Activated CD4-positive, alpha-beta memory T cell treated with anti-CD3 and anti-CD28 coated beads for 36 hours (primary cell): ENCODE data around the gene HSFX3. TPM values are rescaled to one million over a fixed set of nuclear protein-coding genes. Genes with fewer than 3 reads are reported as not detected.
"Not testable (repeated sequence)": the region's sequence is repeated elsewhere in the genome, so short reads cannot be mapped to it uniquely, and the experiment has no call there.

Experiments
- CTCF ChIA-PET: fragments of 350-600 bp; sonication (Branson Sonifier 250); formaldehyde crosslinking; loops from one replicate; lab custom pipeline; 2021; ENCODE audit warnings: antibody characterized with exemption, inconsistent platforms; lab: Charles Lee
- POLR2A ChIA-PET: fragments of 350-600 bp; sonication (Branson Sonifier 250); formaldehyde crosslinking; loops from one replicate; lab custom pipeline; 2021; ENCODE audit warnings: antibody characterized with exemption; lab: Charles Lee
- DNase-seq: peaks from one replicate; pipeline ENCODE4 v3.0.0-alpha.2; 2020
- H3K27ac Mint-ChIP-seq: one replicate; pipeline ENCODE4 v1.8.0; 2021; ENCODE audit warnings: mixed read lengths
- H3K27me3 Mint-ChIP-seq: one replicate; pipeline ENCODE4 v1.8.0; 2021; ENCODE audit warnings: mixed read lengths
- H3K36me3 Mint-ChIP-seq: one replicate; pipeline ENCODE4 v1.8.0; 2021; ENCODE audit warnings: mixed read lengths
- H3K4me1 Mint-ChIP-seq: one replicate; pipeline ENCODE4 v1.8.0; 2021; ENCODE audit warnings: low read depth, mixed read lengths
- H3K4me3 Mint-ChIP-seq: one replicate; pipeline ENCODE4 v1.8.0; 2021; ENCODE audit warnings: mild to moderate bottlenecking, mixed read lengths
- H3K9me3 Mint-ChIP-seq: one replicate; pipeline ENCODE4 v1.8.0; 2021; ENCODE audit warnings: mixed read lengths
- intact Hi-C: fragments of 100-400 bp; cut with micrococcal nuclease; formaldehyde crosslinking; loops from one replicate; pipeline ENCODE4 v1.15.1; 2023
- total RNA-seq, 2 experiments: library from RNA; stranded (reverse); gene quantifications; one replicate each; pipeline ENCODE4 v1.2.3, GENCODE V29; 2021

Gene HSFX3
- total RNA-seq, 2 experiments from 2014 or later, result not detected

DNA sequence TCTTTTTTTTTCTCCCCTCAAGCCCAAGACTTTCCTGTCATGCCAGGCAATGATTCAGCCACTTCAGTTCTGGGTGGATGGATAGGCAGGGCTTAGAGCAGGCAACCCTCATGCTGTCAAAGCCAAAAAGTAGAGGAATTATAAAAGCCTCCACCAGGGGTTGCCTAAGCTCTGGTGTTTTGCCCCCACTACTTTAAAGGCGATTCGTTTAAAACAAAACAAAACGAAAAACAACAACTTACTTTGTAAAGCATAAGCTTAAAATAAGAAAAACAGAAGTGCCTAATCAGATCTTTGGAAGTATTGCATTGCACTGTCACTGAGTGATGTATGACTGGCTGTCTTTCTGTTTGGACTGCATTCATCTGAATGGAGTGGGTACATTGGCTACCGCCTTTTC lies 39.3 kb downstream of the HSFX3 start:
- ChIA-PET CTCF (interaction anchor here (0.7 to 2.6 kb wide), 2 partner anchors 12 to 25 kb away, joined by 3 to 27 read pairs; no protein-coding TSS in a partner anchor), POLR2A (interaction anchor here (1.6 kb wide), 1 partner anchor 11 kb away, joined by 4 read pairs; no protein-coding TSS in a partner anchor)
- no peak for DNase-seq
- H3K27ac Mint-ChIP-seq, result no peak overlapping the region
- intact Hi-C loops, result no loop called here
- no peaks in the 10 kb centered on the region for H3K36me3 Mint-ChIP-seq
- H3K4me3 Mint-ChIP-seq, result no peak overlapping the region
- H3K4me1 Mint-ChIP-seq, result peaks cover 8% of the 10 kb centered on the region
- H3K27me3 Mint-ChIP-seq, result no peaks in the 10 kb centered on the region
- no peaks in the 10 kb centered on the region for H3K9me3 Mint-ChIP-seq

DNA sequence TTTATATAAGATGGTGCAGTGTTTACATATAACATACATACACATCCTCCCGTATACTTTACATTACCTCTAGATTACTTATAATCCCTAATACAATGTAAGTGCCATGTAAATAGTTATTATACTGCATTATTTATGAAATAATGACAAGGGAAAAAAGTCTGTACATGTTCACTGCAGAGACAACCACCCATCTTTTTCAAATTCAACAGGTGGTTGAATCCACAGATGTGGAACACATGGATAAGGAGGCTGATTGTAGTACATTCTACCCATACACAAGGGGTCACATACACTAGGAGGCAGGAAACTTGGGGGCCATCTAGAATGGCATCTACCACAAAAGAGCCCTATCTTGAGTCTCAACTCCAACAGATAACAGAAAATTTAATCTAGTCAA lies 41.3 kb downstream of the HSFX3 start:
- no peak for DNase-seq
- H3K27ac Mint-ChIP-seq, result no peak overlapping the region
- ChIA-PET CTCF (no interaction called here), POLR2A (no interaction called here)
- no peaks in the 10 kb centered on the region for H3K27me3 Mint-ChIP-seq
- H3K36me3 Mint-ChIP-seq, result peaks cover 2% of the 10 kb centered on the region
- H3K4me1 Mint-ChIP-seq, result peaks cover 9% of the 10 kb centered on the region
- no peak overlapping the region for H3K4me3 Mint-ChIP-seq
- H3K9me3 Mint-ChIP-seq, result no peaks in the 10 kb centered on the region
- intact Hi-C loops, result no loop called here

DNA sequence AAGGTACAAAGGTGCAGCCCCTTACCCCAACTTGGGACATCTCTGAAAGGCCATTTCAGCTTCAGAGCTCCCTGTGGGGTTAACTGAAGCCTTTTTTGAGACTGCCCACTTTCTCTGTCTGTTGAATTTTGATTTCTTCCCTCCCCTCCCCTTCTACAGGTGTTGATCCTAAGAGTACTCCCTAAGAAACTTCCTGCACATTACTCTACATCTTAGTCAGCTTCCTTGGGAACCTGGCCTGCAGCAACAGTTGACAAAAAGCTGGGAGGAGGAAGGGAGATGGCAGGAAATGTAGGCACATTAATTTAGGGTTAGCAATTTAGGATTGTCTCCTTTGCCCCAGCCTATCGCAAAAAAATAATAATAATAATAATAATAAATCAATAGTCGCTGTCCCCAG lies 43.4 kb downstream of the HSFX3 start:
- Mint-ChIP-seq H3K4me3 (no peak overlapping the region), H3K36me3 (peaks cover 4% of the 10 kb centered on the region), H3K27me3 (no peaks in the 10 kb centered on the region), H3K9me3 (no peaks in the 10 kb centered on the region), H3K4me1 (peaks cover 13% of the 10 kb centered on the region), H3K27ac (peak overlapping the region; percentile 33)
- ChIA-PET POLR2A (interaction anchor here (1.3 to 3.0 kb wide), 2 partner anchors 16 to 34 kb away, joined by 3 to 31 read pairs; partner anchors contain the start of gene EOLA1), CTCF (no interaction called here)
- DNase-seq, result no peak
- intact Hi-C loops, result no loop called here

DNA sequence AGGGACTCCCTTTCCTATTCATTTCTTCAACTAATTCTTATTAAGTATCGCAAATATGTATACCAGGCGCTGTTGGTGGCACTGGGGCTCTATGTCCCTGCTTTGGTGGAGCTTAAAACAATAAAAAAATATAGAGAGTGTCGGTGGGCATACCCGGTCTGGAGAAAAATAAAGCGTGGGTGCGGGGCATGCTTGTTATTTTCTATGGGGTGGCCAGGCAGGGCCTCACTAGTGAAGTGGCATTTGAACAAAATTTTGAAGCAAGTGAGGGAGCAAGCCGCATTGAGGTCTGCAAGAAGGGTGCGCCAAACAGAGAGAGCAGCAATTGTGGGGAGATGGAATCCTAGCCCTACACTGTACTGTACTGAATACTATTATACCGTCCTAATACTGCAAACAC lies 44.1 kb downstream of the HSFX3 start:
- Mint-ChIP-seq H3K9me3 (no peaks in the 10 kb centered on the region), H3K27ac (peak overlapping the region; percentile 72), H3K27me3 (no peaks in the 10 kb centered on the region), H3K4me3 (peak overlapping the region; percentile 97), H3K4me1 (peaks cover 19% of the 10 kb centered on the region), H3K36me3 (peaks cover 4% of the 10 kb centered on the region)
- POLR2A ChIA-PET, result interaction anchor here (1.3 to 3.0 kb wide), 4 partner anchors 8 to 35 kb away, joined by 3 to 31 read pairs (median 4); partner anchors contain the start of gene EOLA1
- no peak for DNase-seq
- CTCF ChIA-PET, result interaction anchor here (2.6 kb wide), 1 partner anchor 34 kb away, joined by 16 read pairs; the partner anchor contains the start of gene EOLA1
- intact Hi-C loops, result loop anchor here (2.0 kb wide), 1 partner anchor 15 kb away; no protein-coding TSS in a partner anchor

DNA sequence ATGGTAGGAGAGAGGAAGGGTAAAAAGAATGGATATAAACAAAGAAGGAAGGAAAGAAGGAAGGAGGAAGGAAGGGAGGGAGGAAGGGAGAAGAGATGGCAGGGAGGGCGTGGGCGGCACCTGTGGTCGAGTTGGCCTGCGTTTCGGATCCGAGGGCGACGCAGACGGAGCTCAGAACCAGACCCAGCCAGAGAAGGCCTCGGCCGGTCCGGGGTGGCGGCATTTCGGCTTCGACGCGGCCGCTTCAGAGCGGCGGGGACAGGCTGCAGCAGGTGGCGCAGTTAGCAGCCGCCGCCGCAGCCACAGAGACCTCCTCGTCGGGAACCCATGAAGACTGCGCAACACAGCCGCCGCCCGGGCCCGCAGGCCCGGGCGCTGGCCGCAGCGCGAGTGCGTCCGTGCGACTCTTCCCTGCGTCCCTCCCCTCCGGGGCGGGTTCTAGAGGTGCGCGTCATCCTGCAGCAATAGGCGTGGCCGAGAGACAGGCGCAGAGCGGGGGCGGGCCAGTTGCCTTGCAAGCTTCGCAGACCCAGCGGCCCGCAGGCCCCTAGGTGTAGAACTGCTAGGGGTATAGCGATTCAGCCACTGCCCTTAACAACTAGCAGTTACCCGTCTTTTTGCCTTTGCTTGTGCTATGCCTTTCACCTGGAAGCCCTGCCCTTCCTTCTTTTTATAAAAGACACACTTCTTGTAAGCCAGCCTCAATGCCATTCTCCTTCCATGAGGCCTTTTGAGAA lies 44.6 kb downstream of the HSFX3 start, which contains the start of gene IDS:
Gene IDS (minus strand): TSS at position 392 of the 737 bp plus-strand sequence. CDS start 169 bp downstream, at position 223.
- POLR2A ChIA-PET, result interaction anchor here (1.0 to 3.0 kb wide), 7 partner anchors 9 to 120 kb away, joined by 3 to 31 read pairs (median 4); partner anchors contain the start of gene EOLA1

DNA sequence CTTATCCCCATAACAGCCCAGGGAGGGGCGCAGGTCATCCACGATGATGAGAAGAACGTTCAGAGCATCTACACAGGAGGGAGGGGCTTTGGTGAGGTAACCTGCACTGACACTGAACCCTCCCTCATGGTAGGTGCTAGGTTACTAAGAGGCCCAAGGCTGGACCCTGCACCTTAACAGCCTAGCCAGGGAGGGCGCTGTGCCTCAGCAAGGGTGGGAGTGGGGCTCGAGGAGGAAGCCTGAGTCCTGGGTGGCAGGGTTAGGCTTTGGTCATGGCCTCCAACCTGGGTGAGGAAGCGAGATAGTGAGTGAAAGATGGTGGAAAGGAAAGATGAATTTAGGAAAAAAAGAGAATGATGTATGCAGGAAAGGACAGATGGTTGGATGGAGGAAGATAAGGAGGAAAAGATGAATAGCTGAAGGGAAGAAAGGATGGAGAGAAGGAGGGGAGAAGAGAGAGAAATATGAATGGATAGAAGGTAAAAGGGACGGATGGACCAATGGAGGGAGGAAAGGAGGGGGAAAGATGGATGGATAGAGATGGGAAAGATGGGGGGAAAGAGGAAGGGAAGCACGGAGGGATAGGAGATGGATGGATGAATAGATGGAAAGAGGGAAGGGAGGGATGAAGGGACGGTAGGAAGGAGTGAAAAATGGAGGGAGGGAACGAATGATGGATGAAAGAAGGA lies 45.4 kb downstream of the HSFX3 start:
- H3K4me3 Mint-ChIP-seq, result peak overlapping the region; percentile 97
- ChIA-PET POLR2A (interaction anchor here (1.0 to 3.0 kb wide), 6 partner anchors 9 to 120 kb away, joined by 3 to 31 read pairs (median 4); partner anchors contain the start of gene EOLA1), CTCF (interaction anchor here (0.6 to 2.6 kb wide), 4 partner anchors 22 to 1375 kb away, joined by 3 to 16 read pairs (median 4); partner anchors contain the start of genes EOLA1 and EOLA2)
- peaks cover 29% of the 10 kb centered on the region for H3K4me1 Mint-ChIP-seq
- peak; percentile 88 for DNase-seq
- H3K36me3 Mint-ChIP-seq, result peaks cover 7% of the 10 kb centered on the region
- H3K27ac Mint-ChIP-seq, result peak overlapping the region; percentile 99
- H3K27me3 Mint-ChIP-seq, result no peaks in the 10 kb centered on the region
- intact Hi-C loops, result loop anchor here (1.0 to 2.0 kb wide), 3 partner anchors 16 to 127 kb away; partner anchors contain the start of gene TMEM185A
- H3K9me3 Mint-ChIP-seq, result no peaks in the 10 kb centered on the region

More for the DNA sequence above, 44.6 kb downstream of the HSFX3 start, which contains the start of gene IDS:
- H3K27me3 Mint-ChIP-seq, result no peaks in the 10 kb centered on the region
- H3K27ac Mint-ChIP-seq, result peak within 1 kb of the TSS; percentile 99
- no peaks in the 10 kb centered on the region for H3K9me3 Mint-ChIP-seq
- H3K4me1 Mint-ChIP-seq, result peaks cover 25% of the 10 kb centered on the region
- intact Hi-C loops, result loop anchor here (1.0 to 2.0 kb wide), 3 partner anchors 16 to 126 kb away; partner anchors contain the start of gene TMEM185A
- peak within 1 kb of the TSS; percentile 97 for H3K4me3 Mint-ChIP-seq
- CTCF ChIA-PET, result interaction anchor here (1.3 to 2.6 kb wide), 3 partner anchors 21 to 434 kb away, joined by 3 to 16 read pairs (median 4); partner anchors contain the start of genes EOLA1 and EOLA2
- peak; percentile 93 for DNase-seq
- H3K36me3 Mint-ChIP-seq, result peaks cover 4% of the 10 kb centered on the region

DNA sequence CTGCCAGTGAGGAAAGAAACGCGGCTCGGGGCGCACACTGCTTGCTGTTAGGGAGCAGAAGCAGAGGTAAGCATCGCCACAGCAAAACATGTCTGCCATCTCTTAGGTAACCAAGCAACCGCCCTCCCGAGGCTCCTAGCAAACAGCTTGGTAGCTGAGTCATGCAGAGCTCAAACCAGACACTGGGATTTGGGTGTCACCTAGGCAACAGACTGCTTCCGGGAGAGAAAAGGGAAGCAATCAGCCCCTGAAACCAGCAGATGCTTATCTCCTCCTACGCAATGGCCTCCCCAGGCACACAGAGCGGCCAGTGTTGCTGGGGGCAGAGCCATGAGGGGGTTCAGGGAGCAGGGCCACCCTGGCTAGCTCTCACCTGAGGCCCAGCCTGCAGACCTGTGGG lies 46.3 kb downstream of the HSFX3 start:
- H3K27me3 Mint-ChIP-seq, intact Hi-C loops, H3K9me3 Mint-ChIP-seq, H3K36me3 Mint-ChIP-seq: not testable (repeated sequence)
- H3K4me3 Mint-ChIP-seq, result peak overlapping the region; percentile 97
- peaks cover 29% of the 10 kb centered on the region for H3K4me1 Mint-ChIP-seq
- POLR2A ChIA-PET, result interaction anchor here (1.4 to 3.0 kb wide), 2 partner anchors 17 to 37 kb away, joined by 4 to 31 read pairs; partner anchors contain the start of gene EOLA1
- CTCF ChIA-PET, result interaction anchor here (1.3 to 2.6 kb wide), 3 partner anchors 23 to 435 kb away, joined by 3 to 16 read pairs (median 4); partner anchors contain the start of genes EOLA1 and EOLA2
- peak; percentile 80 for DNase-seq
- H3K27ac Mint-ChIP-seq, result peak overlapping the region; percentile 99

DNA sequence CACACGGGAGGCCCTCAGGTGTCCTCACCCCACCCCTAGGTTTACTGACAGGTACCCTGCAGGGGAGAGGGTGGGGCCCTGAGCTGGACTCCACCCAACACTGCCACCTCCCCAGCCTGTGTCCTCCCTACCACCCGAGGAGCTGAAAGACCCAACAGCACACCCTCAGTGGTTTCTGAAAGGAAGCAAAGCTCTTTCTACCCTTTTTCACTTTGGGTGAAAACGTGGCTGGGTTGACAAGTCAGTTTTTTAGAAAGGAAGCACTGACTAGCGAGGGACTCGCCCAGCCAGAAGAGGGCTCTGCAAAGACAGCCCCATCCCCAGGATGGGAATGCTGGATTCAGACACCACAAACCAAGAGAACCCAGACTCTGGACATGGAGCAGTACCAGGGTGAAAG lies 46.8 kb downstream of the HSFX3 start:
- peak; percentile 13 for DNase-seq
- H3K27me3 Mint-ChIP-seq, CTCF ChIA-PET, intact Hi-C loops, H3K9me3 Mint-ChIP-seq, H3K4me3 Mint-ChIP-seq, H3K36me3 Mint-ChIP-seq, POLR2A ChIA-PET: not testable (repeated sequence)
- H3K4me1 Mint-ChIP-seq, result peaks cover 29% of the 10 kb centered on the region
- H3K27ac Mint-ChIP-seq, result peak overlapping the region; percentile 54

DNA sequence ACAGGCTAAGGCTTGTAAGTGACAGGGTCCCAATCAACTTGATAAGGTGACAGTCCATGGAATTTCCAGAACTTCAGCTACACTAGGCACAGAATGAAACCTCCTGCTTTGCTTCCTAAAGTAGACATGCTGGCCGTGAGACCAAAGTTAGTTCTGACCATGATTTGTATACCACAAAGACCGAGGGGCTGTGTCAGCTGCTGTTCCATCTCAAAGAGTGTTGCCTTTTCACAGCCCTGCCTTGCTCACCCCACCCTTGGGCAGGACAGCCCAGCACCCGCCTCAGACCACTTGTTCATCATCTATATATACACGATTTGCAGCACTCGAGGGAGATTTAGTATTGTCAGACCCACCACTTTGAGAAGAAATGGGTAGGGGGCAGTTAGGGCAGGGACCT lies 50.0 kb downstream of the HSFX3 start:
- no peaks in the 10 kb centered on the region for H3K9me3 Mint-ChIP-seq
- peaks cover 24% of the 10 kb centered on the region for H3K36me3 Mint-ChIP-seq
- CTCF ChIA-PET, result interaction anchor here (1.2 kb wide), 1 partner anchor 13 kb away, joined by 3 read pairs; no protein-coding TSS in a partner anchor
- H3K4me3 Mint-ChIP-seq, result no peak overlapping the region
- no peaks in the 10 kb centered on the region for H3K27me3 Mint-ChIP-seq
- POLR2A ChIA-PET, result interaction anchor here (0.9 kb wide), 1 partner anchor 14 kb away, joined by 3 read pairs; no protein-coding TSS in a partner anchor
- no peak overlapping the region for H3K27ac Mint-ChIP-seq
- DNase-seq, result no peak
- peaks cover 25% of the 10 kb centered on the region for H3K4me1 Mint-ChIP-seq
- intact Hi-C loops, result no loop called here

DNA sequence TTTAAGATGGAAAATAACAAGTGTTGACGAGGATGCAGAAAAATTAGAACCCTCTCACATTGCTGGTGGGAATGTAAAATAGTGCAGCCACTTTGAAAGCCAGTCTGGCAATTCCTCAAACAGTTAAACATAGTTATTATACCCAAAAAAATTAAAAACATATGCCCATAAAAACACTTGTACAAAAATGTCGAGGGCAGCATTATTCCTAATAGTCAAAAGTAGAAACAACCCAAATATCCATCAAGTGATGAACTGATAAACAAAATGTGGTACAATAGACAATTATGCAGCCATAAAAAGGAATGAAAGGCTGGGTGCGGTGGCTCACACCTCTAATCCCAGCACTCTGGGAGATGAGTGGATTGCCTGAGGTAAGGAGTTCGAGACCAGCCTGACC lies 51.0 kb downstream of the HSFX3 start:
- Mint-ChIP-seq H3K4me3 (no peak overlapping the region), H3K9me3 (no peaks in the 10 kb centered on the region), H3K27me3 (no peaks in the 10 kb centered on the region), H3K4me1 (peaks cover 25% of the 10 kb centered on the region), H3K27ac (no peak overlapping the region), H3K36me3 (peaks cover 22% of the 10 kb centered on the region)
- ChIA-PET CTCF (no interaction called here), POLR2A (interaction anchor here (0.9 kb wide), 1 partner anchor 13 kb away, joined by 3 read pairs; no protein-coding TSS in a partner anchor)
- intact Hi-C loops, result no loop called here
- DNase-seq, result no peak
